Neural cell (in vitro differentiated cells): ENCODE data around the gene ATF5.

Experiments used
- EZH2 ChIP-seq: fragments of 200-600, 300-800 bp; shearing (Covaris generic), sonication (generic); IDR thresholded peaks from 2 replicates; pipeline ENCODE4 v1.6.1; 2014; ENCODE audit warnings: antibody characterized with exemption, low read length, borderline replicate concordance, mild to moderate bottlenecking; ENCODE audit not compliant: insufficient read depth, poor library complexity, severe bottlenecking
- SMC3 ChIP-seq: fragments of 450-650 bp; conservative IDR thresholded peaks from 2 replicates; pipeline ENCODE4 v1.6.1; 2014; ENCODE audit warnings: antibody characterized with exemption, mild to moderate bottlenecking, moderate library complexity; ENCODE audit not compliant: poor library complexity
- TF ChIP-seq, protein P1 (sequence below): fragments of 450-650 bp; IDR thresholded peaks from 2 replicates; pipeline ENCODE4 v1.5.1; 2014; ENCODE audit warnings: antibody characterized with exemption, mild to moderate bottlenecking, moderate library complexity; ENCODE audit not compliant: poor library complexity, severe bottlenecking
- TF ChIP-seq, protein P2 (sequence below): IDR thresholded peaks from 2 replicates; pipeline ENCODE4 v1.6.1; 2012; ENCODE audit warnings: borderline replicate concordance

DNA sequence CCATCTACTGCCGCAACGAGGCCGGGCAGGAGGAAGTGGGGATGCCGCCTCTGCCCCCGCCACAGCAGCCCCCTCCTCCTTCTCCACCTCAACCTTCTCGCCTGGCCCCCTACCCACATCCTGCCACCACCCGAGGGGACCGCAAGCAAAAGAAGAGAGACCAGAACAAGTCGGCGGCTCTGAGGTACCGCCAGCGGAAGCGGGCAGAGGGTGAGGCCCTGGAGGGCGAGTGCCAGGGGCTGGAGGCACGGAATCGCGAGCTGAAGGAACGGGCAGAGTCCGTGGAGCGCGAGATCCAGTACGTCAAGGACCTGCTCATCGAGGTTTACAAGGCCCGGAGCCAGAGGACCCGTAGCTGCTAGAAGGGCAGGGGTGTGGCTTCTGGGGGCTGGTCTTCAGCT, 3.7 kb downstream of the ATF5 start:
- TF ChIP-seq, protein P1, sequence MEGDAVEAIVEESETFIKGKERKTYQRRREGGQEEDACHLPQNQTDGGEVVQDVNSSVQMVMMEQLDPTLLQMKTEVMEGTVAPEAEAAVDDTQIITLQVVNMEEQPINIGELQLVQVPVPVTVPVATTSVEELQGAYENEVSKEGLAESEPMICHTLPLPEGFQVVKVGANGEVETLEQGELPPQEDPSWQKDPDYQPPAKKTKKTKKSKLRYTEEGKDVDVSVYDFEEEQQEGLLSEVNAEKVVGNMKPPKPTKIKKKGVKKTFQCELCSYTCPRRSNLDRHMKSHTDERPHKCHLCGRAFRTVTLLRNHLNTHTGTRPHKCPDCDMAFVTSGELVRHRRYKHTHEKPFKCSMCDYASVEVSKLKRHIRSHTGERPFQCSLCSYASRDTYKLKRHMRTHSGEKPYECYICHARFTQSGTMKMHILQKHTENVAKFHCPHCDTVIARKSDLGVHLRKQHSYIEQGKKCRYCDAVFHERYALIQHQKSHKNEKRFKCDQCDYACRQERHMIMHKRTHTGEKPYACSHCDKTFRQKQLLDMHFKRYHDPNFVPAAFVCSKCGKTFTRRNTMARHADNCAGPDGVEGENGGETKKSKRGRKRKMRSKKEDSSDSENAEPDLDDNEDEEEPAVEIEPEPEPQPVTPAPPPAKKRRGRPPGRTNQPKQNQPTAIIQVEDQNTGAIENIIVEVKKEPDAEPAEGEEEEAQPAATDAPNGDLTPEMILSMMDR, result no peak
- TF ChIP-seq SMC3, result no peak
- TF ChIP-seq, protein P2, sequence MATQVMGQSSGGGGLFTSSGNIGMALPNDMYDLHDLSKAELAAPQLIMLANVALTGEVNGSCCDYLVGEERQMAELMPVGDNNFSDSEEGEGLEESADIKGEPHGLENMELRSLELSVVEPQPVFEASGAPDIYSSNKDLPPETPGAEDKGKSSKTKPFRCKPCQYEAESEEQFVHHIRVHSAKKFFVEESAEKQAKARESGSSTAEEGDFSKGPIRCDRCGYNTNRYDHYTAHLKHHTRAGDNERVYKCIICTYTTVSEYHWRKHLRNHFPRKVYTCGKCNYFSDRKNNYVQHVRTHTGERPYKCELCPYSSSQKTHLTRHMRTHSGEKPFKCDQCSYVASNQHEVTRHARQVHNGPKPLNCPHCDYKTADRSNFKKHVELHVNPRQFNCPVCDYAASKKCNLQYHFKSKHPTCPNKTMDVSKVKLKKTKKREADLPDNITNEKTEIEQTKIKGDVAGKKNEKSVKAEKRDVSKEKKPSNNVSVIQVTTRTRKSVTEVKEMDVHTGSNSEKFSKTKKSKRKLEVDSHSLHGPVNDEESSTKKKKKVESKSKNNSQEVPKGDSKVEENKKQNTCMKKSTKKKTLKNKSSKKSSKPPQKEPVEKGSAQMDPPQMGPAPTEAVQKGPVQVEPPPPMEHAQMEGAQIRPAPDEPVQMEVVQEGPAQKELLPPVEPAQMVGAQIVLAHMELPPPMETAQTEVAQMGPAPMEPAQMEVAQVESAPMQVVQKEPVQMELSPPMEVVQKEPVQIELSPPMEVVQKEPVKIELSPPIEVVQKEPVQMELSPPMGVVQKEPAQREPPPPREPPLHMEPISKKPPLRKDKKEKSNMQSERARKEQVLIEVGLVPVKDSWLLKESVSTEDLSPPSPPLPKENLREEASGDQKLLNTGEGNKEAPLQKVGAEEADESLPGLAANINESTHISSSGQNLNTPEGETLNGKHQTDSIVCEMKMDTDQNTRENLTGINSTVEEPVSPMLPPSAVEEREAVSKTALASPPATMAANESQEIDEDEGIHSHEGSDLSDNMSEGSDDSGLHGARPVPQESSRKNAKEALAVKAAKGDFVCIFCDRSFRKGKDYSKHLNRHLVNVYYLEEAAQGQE, result no peak
- no peak for TF ChIP-seq EZH2
